HTERT RPE-1 (cell line): Measurements from ENCODE around the gene IRF9.

Experiments used
- in situ Hi-C: fragments of 300-500 bp; cut with MboI; formaldehyde crosslinking; loops from 4 replicates; pipeline ENCODE4 v1.14.3; 2020; ENCODE audit warnings: low sequenced_read_pairs

The IRF9 gene

GRCh38 chr14:24131549-24131966, 29.5 kb upstream of the IRF9 start:
- in situ Hi-C loops, result no loop called here

DNA sequence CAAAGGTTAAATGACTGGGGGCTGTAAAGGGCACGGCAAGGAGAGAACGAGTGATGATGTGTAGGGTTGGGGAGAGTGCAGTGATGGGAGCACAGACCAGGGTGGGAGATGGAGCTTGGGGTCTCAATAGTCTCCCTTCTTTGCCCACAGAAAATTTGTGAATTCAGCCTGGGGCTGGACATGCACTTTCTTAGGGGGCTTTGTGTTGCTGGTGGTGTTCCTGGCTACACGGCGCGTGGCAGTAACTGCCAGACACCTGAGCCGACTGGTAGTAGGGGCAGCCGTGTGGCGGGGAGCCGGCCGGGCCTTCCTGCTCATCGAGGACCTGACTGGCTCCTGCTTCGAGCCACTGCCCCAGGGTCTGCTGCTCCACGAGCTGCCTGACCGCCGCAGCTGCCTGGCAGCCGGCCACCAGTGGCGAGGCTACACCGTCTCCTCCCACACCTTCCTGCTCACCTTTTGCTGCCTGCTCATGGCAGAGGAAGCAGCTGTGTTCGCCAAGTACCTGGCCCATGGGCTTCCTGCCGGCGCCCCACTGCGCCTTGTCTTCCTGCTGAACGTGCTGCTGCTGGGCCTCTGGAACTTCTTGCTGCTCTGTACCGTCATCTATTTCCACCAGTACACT, 28.9 kb upstream of the IRF9 start:
- in situ Hi-C loops, result no loop called here

GRCh38 chr14:24132976-24133375, 28.1 kb upstream of the IRF9 start:
- in situ Hi-C loops, result no loop called here

GRCh38 chr14:24133735-24134134, 27.3 kb upstream of the IRF9 start:
- in situ Hi-C loops, result no loop called here

GRCh38 chr14:24135584-24135833, 25.6 kb upstream of the IRF9 start:
- in situ Hi-C loops, result no loop called here

DNA sequence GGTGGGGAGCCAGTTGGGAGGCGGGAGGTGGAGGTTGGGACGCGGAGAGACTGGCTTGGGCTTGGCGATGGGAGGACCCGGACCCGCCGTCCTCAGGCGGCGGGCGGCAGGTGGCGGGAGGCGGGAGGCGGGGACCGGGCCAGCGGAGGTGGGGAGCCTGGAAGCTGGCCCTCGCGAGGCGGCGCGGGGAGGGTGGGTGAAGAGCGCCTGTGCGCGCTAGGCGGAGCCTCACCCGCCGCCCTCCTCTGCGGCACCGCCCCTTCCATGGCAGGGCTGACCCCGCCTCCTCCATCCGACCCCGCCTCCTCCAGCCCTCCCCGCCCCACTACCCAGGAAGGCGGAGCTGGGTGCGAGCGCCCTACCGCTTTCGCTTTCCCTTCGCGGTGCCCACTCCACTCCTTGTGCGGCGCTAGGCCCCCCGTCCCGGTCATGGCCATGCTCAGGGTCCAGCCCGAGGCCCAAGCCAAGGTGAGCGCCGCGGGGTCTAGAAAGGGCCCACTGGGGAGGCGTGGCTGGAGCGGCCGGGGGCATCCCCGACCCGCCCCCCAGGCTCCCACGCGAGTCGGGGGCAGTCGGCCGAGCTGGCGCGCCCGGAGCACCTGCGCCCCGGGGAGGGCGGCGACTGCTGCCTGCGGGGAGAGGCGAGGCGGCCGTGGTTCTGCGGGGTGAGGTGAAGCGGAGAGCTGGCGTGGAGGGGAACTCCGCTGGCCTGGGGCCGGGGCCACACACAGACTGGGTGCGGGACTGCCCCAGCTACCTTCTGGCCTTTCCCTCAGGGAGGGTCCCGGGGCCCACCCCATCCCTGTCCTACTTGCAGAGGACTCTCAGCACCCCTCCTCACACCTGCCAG, 25.0 kb upstream of the IRF9 start, which contains the start of gene PSME1:
Gene PSME1, plus strand, starts transcription at position 361 of the 850 bp plus-strand sequence. Its CDS starts 69 bp downstream, at position 430.
- in situ Hi-C loops, result no loop called here

- in situ Hi-C loops, result no loop called here
These were observed 24.2 kb upstream of the IRF9 start for GRCh38 chr14:24136684-24137528.

DNA sequence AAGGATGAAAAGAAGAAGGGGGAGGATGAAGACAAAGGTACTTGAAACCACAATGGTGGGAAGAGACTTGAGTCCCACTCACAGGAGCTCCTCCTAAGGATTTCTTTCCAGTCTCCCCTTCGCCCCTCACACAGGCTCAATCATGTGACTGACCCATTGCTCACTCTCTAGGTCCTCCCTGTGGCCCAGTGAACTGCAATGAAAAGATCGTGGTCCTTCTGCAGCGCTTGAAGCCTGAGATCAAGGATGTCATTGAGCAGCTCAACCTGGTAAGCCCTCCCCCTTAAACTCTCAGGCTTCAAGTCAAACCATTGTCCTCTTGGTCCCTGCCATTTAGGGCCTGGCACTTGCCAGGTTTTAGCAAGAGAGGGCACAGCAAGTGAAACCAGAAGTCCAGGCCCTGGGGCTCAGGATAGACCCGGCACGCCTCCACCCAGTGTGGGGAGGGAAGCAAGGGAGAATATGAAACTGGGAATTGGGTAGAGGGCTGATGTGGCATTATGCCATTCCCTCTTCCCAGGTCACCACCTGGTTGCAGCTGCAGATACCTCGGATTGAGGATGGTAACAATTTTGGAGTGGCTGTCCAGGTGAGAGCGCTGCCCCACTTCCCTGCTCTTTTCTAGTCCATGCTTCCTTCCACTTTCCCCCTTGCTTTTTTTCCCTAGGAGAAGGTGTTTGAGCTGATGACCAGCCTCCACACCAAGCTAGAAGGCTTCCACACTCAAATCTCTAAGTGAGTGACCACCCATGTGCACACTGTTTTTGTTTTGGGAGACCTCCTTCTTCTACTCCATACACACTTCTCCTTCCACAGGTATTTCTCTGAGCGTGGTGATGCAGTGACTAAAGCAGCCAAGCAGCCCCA, 23.3 kb upstream of the IRF9 start:
- in situ Hi-C loops, result no loop called here

DNA sequence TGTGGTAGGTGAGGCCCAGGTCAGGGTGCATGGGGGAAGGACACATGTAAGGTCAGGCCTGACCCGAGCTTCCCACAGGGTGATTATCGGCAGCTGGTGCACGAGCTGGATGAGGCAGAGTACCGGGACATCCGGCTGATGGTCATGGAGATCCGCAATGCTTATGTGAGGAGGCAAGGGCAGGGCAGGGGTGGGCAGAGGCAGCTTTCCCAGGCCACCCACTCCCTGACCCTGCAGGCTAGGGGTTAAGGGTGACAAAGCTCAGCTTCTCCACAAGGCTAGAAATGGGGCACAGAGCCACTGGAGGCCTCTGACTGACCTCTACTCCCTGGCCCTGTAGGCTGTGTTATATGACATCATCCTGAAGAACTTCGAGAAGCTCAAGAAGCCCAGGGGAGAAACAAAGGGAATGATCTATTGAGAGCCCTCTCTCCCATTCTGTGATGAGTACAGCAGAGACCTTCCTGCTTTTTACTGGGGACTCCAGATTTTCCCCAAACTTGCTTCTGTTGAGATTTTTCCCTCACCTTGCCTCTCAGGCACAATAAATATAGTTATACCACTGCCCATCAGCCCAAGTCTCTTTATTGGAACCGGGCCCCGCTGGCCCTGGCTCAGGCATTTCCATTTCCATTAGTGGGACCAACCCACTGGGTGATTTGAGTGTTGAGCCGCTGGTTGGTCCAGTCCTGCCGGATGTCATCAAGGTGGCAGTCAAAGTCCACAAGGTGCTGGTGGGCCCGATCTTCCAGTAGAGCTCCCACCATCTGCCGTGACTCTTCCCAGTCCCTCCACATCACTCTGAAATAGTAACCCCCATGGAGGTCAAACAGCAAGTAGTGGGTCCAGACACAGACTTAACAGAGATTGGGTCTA, 22.4 kb upstream of the IRF9 start:
- in situ Hi-C loops, result no loop called here

GRCh38 chr14:24139272-24139934, 21.7 kb upstream of the IRF9 start:
- in situ Hi-C loops, result no loop called here

GRCh38 chr14:24141097-24141880, 19.8 kb upstream of the IRF9 start, which contains the start of gene EMC9:
Gene EMC9, minus strand, starts transcription at chr14:24141591. Its CDS starts 287 bp downstream, at chr14:24141304.
- in situ Hi-C loops, result no loop called here

DNA sequence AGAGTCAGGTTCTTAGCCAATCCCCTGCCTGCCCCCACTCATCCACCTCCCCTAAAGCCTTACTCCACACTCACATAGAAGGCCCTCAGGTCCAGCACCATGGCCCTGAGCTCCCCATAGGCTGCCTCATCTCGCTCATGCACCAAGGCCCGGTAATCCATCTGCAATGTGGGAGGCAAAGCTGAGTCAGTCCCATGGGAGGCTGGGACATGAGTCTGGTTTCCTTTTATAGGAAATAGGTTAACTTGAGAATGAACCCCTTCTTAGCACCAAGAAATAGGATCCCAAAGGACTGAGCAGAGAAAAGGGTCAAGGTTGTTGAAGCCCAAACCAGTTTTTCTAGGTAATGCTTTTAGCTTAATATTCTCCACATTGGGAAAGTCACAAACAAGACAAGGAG, 17.6 kb upstream of the IRF9 start:
- in situ Hi-C loops, result no loop called here

- in situ Hi-C loops, result no loop called here
These were observed 16.6 kb upstream of the IRF9 start for GRCh38 chr14:24144451-24144850.

DNA sequence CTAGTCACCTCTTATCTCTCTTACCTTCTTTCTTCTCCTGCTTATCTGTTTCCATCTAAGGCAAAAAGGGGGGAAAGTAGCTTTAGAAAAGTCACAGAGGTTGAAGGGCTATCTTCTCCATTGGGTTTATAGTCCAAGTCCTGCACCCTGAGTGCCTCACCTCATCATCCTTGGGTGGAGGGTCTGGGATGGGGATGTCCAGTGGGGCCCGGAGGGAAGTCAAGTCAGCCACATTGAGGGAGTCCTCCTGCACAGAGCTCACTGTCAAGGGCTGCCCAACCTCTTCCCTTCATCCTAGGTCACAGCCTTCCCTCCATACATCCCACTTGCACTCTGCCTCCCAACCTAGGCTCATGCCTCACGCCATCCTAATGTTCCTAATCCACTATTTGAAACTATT, 15.8 kb upstream of the IRF9 start:
- in situ Hi-C loops, result no loop called here

DNA sequence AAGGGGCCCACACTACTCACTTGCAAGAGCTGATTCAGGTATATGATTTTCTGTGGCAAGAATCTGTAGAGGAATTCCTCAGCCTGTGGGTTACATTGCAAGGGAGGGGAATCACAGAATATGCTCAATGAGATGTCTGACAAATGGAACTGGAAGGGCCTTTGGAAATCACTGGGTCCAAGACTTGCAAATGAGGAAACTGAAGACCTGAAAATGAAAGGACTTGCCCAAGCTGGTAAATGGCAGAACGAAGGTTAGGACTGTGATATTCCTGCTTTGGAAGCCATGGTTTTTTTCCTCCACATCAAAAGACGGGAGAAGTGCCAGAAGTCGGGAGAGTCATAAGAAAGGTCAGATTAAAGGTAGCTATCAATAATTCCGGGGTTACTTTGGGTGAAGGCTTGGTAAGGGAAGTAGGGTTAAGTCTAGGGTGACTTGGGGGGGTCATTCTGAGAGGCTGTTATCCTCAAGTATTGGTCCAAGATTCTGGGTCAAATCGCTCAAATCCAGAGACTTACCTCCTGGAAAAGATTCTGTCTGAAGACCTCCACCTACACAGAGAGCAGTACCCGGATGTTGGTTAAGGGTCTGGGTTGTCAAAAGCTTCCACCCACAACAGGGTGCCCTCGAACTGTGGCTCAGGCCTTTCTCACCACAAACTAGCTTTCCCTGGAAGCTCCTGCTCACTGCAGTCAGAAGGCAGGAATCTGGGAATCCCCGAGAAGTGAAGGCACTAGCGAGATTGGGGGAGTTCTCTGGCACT, 15.2 kb upstream of the IRF9 start:
- in situ Hi-C loops, result no loop called here

DNA sequence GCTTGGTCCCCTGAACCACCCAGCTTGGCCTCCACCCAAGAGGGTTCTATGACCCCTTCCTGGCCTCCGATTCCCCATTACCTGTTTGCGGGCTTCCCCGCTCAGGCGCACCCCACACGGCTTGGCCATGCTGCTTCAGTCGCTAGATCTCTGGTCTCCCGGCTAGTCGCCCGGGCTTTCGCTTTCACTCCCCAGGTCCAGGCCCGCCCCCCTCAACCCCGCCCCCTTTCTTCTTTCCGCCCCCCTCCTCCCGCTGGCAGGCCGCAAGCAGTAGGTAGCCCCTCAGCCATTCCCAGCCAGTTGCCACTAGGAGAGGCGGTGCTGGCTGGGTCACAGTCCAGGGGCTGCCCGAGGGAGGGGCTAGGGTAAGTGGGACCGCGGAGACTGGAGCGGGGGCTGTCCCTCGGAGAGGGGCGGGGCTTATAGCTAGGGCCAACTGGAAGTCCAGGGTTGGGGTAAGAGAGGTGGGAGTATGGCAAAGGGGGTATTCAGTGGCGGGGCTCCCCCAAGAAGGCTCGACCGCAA, 14.6 kb upstream of the IRF9 start, which contains the start of gene PSME2:
Gene PSME2, minus strand, starts transcription at position 158 of the 525 bp plus-strand sequence. Its CDS starts 29 bp downstream, at position 129.
- in situ Hi-C loops, result no loop called here
